SIG-M5 (cell line): ENCODE results near the gene CADPS.
"Not testable (repeated sequence)": the region's sequence is repeated elsewhere in the genome, so short reads cannot be mapped to it uniquely, and the experiment has no call there.

Experiments
- DNase-seq: peaks from one replicate; lab custom pipeline; 2025; lab: John Stamatoyannopoulos, UW

The CADPS gene

DNA sequence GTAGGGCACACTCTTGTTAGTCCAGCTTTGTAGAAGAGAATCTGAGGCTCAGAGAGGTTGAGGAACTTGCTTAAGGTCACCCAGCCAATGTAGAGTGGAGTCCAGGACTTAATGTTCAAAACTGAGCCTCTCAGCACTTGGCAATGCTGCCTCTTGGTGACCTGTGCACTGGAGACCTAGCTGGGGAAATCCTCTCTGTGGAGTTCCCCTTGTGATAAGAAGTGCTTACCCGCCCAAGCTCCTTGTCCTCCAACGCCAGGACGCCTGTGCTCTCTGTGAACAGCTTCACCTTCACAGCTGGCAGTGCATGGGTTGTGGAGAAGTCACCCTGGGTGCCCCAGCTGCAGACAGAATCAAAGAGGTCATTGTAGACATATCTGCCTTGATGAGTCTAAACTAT, 282.8 kb downstream of the CADPS start:
- DNase-seq, result no peak

- DNase-seq, result no peak
These were observed 286.1 kb downstream of the CADPS start for GRCh38 chr3:62589078-62589477.

DNA sequence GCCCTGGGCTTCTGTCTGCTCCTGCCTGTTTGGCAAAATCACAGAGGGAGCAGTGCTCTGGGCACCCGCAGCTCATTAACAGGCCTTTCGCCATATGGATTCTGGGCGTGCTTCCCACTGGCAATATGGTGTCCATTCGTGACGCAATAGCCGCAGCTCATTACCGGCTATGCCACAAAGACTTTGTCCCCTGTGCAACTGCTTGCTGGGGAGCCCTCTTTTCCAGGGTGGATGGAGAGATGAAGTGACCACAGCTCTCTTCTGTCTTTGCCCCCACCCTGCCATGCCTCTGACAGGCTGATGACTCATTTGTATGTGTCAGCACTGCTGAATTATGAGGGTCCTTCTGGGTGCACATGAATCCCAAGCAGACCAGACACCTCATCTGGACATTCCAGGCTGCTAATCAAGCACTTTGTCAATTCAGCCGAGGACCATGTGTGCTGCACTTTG, 287.6 kb downstream of the CADPS start:
- no peak for DNase-seq

DNA sequence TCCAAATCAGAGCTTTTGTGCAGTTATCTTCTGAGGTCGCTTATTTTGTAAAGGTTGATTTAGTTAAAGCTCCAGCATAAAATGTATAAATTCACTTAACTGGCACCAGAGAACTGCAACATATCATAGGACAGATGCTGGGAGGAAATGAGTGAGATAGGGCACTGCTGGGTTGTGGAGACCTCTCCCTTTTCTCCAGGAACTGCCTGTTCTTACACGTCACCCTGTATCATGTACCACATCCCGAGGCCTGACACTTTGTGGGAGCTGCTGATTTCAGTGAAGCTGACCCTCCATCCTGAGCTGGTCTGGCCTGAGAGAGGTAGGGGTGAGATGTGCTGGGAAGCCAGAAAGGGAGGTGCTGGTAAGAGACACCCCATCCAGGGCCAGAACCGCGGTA, 288.0 kb downstream of the CADPS start:
- no peak for DNase-seq

- DNase-seq, result no peak
These were observed 288.9 kb downstream of the CADPS start for GRCh38 chr3:62586356-62586755.

DNA sequence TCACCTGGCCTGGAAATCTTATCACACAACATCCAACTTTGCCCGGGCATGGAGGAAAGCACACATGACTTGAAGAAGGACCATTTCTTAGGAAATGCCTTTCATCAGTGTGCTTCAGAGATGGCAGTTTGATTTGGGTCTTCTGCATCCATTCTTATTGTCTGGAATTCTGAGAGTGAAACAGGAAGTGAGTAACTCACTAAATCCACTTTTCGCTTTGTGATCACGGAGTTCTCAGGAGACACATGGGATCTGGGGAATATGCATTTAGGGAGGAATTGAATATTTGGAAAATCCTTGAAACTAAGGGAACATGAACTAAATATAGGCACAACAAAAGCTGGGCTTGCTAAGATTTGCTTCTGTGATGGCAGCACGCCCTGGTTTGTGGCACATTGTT, 289.4 kb downstream of the CADPS start:
- DNase-seq, result no peak

- no peak for DNase-seq
These were observed 290.6 kb downstream of the CADPS start for GRCh38 chr3:62584636-62585035.

DNA sequence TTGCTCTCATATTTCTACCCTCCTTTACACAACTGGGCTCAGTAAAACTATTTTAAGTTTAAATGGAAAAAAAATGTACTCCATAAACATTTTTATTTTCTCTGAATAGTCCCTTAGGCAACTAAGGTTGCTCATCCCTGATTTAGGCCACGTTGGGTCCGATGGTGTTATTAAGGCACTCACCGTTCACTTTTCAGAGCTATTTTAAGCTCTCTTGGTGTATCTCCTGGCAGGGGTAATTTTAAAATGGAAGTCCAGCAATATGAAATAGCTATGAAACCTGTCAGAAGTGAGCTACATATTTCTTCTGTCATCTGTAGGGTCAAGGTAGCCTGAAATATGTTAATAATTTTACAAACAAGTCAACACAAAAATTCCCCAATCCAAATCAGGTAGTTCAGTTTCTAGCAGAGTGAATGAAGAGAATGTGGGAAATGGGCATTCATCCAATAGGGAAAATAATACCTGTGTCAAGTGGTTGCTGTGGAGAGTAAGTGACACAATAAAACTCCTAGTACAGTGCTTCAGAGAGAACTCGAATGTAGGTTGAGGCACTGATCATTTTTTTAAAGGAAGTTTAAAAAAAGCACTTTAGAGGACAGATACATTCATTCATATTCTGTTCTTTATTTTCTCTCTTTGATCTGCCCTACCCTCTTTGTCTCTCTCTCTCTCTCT, 292.6 kb downstream of the CADPS start:
- no peak for DNase-seq

DNA sequence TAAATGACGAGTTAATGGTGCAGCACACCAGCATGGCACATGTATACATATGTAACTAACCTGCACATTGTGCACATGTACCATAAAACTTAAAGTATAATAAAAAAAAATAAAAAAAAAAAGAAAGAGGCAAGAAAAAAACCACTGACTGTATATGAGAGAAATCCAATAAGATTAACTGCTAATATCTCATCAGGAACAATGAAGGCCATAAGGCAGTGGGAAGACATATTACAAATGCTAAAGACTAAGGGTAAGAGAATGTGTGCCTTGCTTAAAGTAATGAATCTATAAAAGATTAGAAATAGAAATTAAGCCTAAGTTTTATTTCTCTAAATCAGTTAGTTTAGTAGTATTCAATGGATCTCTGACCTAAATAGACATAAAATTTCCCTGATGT, 294.7 kb downstream of the CADPS start:
- DNase-seq, result not testable (repeated sequence)

DNA sequence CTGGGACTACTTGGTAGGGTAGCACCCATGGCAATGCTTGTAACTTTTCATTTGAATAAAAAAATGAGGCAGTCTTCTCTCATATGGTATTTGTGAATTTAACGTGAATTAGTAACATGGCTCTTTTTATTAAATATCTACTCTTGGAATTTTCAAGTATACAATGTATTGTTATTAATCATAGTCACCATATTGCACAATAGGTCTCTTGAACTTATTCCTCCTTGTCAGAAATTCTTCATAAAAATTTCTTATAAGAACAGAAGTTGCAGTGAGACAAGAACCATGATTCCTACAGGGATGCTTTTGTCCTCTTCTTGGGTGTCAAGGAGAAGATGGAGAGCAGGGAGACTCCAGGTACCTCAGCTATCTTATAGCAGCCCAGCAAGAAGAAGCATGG, 298.1 kb downstream of the CADPS start:
- no peak for DNase-seq

- DNase-seq, result no peak
These were observed 300.8 kb downstream of the CADPS start for GRCh38 chr3:62574266-62574898.

- no peak for DNase-seq
These were observed 303.3 kb downstream of the CADPS start for GRCh38 chr3:62571916-62572315.

GRCh38 chr3:62570888-62571287, 304.3 kb downstream of the CADPS start:
- DNase-seq, result no peak

DNA sequence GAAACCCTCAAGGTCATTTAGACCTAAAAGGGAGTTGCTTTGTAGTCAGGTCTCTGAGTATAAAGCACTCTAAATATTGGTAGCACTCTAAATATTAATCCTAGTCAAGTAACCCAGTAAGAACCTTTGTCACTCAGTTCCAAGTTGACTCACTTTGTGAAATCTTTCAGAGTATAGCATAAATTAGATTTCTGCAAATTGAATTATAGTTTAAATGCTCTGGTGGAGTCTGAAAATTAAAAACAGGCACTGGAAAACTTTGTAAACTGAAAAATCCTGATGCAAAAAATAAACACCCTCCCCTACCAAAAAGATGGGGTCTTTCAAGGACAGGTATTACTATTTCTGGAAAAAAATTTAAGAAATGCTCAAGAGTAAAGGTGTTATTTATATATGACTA, 305.6 kb downstream of the CADPS start:
- no peak for DNase-seq

GRCh38 chr3:62567097-62568021, 307.9 kb downstream of the CADPS start:
- DNase-seq, result no peak

DNA sequence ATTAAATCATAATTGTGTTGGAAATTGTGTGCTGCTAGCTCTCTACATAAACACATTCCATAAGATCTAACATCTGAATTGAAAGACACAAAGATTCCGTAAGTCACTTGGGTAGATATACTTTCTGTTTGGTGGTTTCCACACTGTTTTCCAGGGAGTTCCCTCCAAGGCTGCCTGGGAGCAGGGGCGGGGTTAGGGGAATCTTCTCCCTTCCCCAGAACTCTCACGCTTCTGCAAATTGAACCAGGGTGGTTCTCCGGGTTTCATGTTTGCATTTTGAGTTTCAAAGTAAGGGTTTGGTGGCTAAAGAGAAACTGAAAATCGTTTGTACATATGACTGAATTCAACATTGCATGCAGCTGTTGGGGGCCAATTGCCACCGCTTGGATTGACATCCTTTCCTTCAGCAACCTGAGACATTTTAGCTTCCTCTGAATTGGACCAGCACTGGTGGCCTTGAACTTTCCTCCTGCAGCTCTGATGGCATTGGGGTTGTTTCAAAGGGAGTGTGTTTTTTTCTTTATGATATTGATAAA, 309.1 kb downstream of the CADPS start:
- DNase-seq, result no peak

DNA sequence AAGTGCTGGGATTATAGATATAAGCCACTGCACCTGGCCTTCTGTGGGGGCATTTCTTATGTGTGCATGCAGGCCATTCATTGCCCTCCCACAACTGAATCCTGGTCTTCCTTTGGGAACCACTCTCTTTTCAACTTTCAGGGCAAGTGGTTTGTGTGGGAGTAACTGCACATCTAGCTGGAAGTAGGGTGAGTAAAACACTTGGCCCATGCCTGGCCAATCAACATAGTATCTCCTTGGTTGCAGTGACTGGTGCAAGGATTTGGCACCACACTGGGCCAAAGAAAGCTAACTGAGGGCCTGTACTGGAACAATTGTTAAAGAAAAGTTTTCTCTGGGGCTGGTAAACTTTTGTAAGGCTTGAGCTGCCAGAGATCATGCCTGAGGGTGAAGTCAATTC, 312.6 kb downstream of the CADPS start:
- DNase-seq, result no peak

DNA sequence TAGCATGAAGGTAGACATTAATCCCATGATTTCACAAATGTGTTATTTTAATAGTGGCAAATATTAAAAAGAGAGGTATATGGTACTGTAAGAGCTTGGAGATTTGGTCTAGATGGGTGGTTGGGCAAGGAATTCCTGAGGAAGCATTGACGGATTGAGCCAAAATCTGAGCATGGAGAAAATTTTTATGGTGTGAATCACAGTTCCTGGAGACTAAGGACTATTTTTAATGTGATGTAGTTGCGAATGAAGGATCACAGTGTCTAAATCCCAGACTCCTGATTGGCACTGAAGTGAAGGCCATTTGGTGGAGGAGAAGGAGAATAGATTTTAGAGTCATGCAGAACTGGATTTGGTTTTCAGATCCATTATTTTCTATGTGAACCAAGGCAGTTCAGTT, 313.2 kb downstream of the CADPS start:
- no peak for DNase-seq

GRCh38 chr3:62559831-62560445, 315.3 kb downstream of the CADPS start:
- no peak for DNase-seq

GRCh38 chr3:62558549-62559112, 316.6 kb downstream of the CADPS start:
- no peak for DNase-seq

DNA sequence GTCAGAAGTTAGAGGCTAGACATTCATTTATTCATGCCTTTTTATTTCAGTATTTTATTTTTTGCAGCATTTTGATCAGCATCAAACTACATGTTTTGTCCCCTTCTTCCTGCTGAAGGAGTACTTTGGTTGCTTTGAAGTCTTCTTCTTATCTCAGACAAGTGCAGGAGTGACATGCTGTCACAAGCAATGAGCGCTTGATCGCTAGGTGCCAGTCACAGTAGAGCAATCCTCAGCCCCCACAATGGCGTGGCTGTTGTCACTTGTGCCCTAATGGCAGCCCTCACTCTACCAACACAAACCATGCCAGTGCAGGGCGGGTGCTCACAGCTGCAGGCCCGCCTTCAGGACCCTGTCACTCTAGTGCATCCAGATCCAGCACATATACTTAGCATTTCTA, 317.2 kb downstream of the CADPS start:
- DNase-seq, result no peak

GRCh38 chr3:62557450-62557849, 317.8 kb downstream of the CADPS start:
- DNase-seq, result no peak
